ENCODE data around the gene OR2AT4.
"Not testable (repeated sequence)": the region's sequence is repeated elsewhere in the genome, so short reads cannot be mapped to it uniquely, and the experiment has no call there.

The OR2AT4 gene

DNA sequence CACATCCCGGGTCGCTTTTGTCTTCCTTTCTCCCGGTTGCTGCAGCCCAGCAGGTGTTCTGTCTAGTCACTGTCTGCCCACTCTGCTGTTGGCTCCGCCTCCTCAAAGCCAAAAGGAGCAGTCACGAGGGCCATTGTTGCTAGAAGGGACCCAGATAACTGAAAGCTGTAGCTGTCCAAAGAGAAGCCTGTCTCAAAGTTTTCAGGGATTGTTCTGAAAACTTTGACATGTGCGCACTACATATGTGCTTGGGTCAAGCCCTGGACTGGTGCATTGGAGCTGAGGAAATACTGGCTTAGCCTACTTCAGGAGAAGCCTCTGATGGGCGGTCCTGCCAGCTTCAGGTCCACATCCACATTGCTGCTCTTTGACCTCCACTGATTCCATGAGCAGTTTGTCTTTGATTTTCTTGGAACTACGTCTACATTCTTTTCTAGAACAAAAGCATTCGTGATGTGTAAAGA is 8.8 kb upstream of the OR2AT4 start:
- TF ChIP-seq, protein P1, sequence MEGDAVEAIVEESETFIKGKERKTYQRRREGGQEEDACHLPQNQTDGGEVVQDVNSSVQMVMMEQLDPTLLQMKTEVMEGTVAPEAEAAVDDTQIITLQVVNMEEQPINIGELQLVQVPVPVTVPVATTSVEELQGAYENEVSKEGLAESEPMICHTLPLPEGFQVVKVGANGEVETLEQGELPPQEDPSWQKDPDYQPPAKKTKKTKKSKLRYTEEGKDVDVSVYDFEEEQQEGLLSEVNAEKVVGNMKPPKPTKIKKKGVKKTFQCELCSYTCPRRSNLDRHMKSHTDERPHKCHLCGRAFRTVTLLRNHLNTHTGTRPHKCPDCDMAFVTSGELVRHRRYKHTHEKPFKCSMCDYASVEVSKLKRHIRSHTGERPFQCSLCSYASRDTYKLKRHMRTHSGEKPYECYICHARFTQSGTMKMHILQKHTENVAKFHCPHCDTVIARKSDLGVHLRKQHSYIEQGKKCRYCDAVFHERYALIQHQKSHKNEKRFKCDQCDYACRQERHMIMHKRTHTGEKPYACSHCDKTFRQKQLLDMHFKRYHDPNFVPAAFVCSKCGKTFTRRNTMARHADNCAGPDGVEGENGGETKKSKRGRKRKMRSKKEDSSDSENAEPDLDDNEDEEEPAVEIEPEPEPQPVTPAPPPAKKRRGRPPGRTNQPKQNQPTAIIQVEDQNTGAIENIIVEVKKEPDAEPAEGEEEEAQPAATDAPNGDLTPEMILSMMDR (IDR thresholded peaks at IDR 0.05; ENCODE audit: low read depth, low read length, missing control alignments), result no peak
- no peak for DNase-seq (ENCODE audit: extremely low read depth, low read depth)
- no peak overlapping the region for H3K4me3 ChIP-seq (replicated peaks; ENCODE audit: low read depth, low read length)

DNA sequence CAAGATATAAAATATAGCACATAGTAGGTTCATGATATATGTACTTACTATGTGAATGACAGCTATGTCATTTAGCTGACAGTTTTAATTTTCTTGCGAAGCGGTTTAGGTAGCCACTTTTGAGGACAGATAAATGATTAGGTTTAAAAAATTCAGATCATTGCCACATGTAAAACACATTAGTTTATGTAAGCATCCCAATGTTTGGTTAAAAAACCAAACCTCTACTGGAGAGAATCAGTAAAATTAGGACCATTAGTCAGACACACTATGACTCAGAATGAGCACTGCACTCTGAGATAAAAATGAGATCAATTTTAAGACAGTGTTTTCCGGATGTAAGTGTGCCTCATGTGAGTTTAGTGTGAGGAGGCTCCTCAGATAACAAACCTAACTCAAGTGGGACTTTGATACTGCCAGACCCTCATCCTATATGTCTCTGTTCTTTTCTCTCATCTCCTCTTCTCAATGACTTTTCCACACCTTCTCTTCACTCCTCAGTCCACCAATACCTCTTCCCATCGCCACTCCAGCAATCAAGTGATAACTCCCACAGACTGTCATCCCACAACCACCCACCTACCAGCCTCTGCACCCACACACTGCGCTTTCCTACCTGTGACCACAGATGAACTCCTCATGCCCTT is 6.8 kb upstream of the OR2AT4 start:
- TF ChIP-seq, protein P1 (IDR thresholded peaks at IDR 0.05; ENCODE audit: low read depth, low read length, missing control alignments), result no peak
- no peak overlapping the region for H3K4me3 ChIP-seq (replicated peaks; ENCODE audit: low read depth, low read length)
- DNase-seq (ENCODE audit: extremely low read depth, low read depth), result peak; percentile 73

DNA sequence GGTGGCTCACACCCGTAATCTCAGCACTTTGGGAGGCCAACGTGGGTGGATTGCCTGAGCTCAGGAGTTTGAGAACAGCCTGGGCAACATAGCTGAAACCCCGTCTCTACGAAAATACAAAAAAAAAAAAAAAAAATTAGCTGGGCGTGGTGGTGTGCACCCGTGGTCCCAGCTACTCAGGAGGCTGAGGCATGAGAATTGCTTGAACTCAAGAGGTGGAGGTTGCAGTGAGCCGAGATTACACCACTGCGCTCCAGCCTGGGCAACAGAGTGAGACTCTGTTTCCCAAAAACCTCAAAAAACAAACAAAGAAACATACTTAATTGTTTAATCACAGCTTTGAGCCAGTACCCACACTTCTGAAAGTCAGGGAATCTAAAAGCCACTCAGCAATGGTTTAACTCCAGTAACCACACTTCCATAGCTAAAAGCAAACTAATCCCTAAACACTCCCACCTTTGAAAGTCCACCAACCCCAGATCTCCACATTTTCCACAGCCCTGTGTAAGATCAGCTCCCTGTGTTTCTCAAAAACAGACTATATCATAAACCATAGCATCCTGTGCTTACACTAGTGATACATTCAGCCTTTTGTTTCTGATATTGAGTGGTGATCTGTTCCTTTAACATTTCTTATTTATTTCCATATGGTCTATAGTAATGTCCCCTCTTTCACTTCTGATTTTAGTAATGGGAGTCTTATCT is 4.9 kb upstream of the OR2AT4 start:
- DNase-seq (ENCODE audit: extremely low read depth, low read depth), result no peak
- no peak overlapping the region for H3K4me3 ChIP-seq (replicated peaks; ENCODE audit: low read depth, low read length)
- TF ChIP-seq, protein P1 (IDR thresholded peaks at IDR 0.05; ENCODE audit: low read depth, low read length, missing control alignments), result no peak

DNA sequence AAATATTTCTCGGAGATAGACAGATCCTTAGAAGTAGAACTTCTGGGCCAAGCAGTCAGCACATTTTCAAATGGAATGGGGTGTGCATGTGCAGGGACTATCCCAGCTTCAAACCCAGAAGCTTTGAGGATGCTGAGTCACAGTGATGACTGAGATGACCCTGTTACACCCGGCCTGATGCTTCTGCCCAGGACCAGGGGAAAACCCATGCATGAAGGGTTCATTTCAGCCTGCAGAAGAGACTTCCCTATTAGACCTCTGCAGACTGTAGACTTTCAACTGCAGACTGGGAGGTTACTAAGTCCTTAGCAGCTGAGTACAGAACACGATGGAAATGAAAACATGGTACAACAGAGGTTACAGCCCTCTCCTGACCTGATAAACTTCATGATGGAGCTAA is 3.6 kb upstream of the OR2AT4 start:
- TF ChIP-seq, protein P1 (IDR thresholded peaks at IDR 0.05; ENCODE audit: low read depth, low read length, missing control alignments), result no peak
- peak; percentile 56 for DNase-seq (ENCODE audit: extremely low read depth, low read depth)
- H3K4me3 ChIP-seq (replicated peaks; ENCODE audit: low read depth, low read length), result no peak overlapping the region

DNA sequence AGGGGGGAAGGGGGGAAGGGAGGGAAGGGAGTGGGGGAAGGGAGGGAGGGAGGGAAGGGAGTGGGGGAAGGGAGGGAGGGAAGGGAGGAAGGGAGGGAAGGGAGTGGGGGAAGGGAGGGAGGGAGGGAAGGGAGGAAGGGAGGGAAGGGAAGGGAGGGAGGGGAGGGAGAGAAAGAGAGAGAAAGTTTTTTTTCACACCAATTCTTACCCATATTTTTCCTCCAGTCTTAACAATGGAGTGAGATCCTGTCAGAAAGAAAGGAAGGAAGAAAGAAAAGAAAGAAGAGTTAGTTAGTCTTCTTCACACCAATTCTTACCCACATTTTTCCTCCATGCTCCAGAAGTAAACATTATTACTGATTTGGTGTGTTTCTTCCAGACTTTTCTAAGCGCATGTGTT is 3.0 kb upstream of the OR2AT4 start:
- TF ChIP-seq, protein P1 (IDR thresholded peaks at IDR 0.05; ENCODE audit: low read depth, low read length, missing control alignments), result no peak
- no peak overlapping the region for H3K4me3 ChIP-seq (replicated peaks; ENCODE audit: low read depth, low read length)
- no peak for DNase-seq (ENCODE audit: extremely low read depth, low read depth)

DNA sequence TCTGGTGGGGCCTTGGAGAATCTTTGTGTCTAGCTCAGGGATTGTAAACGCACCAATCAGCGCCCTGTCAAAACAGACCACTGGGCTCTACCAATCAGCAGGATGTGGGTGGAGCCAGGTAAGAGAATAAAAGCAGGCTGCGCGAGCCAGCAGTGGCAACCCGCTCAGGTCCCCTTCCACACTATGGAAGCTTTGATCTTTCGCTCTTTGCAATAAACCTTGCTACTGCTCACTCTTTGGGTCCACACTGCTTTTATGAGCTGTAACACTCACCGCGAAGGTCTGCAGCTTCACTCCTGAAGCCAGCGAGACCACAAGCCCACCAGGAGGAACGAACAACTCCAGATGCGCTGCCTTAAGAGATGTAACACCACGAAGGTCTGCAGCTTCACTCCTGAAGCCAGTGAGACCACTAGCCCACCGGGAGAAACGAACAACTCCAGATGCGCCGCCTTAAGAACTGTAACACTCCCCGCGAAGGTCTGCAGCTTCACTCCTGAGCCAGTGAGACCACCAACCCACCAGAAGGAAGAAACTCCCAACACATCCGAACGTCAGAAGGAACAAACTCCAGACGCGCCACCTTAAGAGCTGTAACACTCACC is 2.3 kb upstream of the OR2AT4 start:
- DNase-seq (ENCODE audit: extremely low read depth, low read depth); H3K4me3 ChIP-seq (replicated peaks; ENCODE audit: low read depth, low read length): not testable (repeated sequence)

DNA sequence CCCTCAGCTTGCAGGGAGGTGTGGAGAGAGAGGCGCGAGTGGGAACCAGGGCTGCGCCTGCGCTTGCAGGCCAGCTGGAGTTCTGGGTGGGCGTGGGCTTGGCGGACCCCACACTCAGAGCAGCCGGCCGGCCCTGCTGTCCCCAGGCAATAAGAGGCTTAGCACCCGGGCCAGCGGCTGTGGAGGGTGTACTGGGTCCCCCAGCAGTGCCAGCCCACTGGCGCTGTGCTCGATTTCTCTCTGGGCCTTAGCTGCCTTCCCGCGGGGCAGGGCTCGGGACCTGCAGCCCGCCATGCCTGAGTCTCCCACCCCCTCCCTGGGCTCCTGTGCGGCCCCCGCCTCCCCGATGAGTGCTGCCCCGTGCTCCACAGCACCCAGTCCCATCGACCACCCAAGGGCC is 1.5 kb upstream of the OR2AT4 start:
- not testable (repeated sequence) for DNase-seq (ENCODE audit: extremely low read depth, low read depth); H3K4me3 ChIP-seq (replicated peaks; ENCODE audit: low read depth, low read length)
